ENCODE results near the gene FBXO47.
"Not testable (repeated sequence)": the region's sequence is repeated elsewhere in the genome, so short reads cannot be mapped to it uniquely, and the experiment has no call there.

The FBXO47 gene

GRCh38 chr17:38922538-38923297 lies 44.5 kb downstream of the FBXO47 start:
- no peak for DNase-seq (ENCODE audit: low read depth in 2 of 2)

DNA sequence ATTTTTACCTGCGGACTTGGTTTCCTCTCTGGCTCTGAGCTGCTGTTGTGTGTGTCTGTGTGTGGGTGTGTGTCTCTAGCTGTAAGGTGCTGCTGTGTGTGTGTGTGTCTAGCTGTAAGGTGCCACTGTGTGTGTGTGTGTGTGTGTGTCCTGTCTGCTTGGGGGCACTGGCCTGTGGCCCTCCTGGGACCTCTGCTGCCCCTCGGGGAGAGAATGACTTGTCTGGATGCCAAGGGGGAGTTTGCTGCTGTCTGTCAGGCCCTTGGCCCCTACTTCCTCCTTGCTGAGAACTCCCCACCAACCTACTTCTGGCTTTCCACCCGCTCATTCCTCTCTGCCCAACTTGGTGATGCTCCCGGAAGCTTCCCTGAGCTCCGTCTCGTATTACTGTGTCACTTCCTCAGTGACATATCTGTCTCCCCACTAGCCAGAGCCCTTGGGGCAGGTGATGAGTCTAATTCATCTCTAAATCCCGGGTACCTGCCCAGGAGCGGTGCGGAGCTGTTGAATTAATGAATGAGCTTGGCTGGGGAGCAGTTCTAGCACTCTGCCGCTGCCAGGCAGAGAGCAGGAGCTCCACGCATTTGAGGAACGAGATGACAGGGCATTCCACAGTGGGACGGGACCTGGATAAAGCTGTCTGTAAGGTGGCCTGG lies 45.3 kb downstream of the FBXO47 start:
- DNase-seq (ENCODE audit: low read depth in 2 of 2): no peak

DNA sequence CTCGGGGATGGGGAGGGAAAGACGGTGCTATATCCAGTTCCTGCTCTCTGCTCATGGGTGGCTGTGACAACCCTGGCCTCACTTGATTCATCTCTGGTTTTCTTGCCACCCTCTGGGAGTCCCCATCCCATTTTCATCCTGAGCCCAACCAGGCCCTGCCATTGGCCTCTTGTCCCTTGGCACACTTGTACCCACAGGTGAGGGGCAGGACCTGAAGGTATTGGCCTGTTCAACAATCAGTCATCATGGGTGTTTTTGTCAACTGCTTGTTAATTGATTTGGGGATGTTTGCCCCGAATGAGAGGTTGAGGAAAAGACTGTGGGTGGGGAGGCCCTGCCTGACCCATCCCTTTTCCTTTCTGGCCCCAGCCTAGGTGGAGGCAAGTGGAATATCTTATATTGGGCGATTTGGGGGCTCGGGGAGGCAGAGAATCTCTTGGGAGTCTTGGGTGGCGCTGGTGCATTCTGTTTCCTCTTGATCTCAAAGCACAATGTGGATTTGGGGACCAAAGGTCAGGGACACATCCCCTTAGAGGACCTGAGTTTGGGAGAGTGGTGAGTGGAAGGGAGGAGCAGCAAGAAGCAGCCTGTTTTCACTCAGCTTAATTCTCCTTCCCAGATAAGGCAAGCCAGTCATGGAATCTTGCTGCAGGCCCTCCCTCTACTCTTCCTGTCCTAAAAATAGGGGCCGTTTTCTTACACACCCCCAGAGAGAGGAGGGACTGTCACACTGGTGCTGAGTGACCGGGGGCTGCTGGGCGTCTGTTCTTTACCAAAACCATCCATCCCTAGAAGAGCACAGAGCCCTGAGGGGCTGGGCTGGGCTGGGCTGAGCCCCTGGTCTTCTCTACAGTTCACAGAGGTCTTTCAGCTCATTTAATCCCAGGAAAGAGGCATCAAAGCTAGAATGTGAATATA lies 46.6 kb downstream of the FBXO47 start:
- no peak for DNase-seq (ENCODE audit: low read depth in 2 of 2)

DNA sequence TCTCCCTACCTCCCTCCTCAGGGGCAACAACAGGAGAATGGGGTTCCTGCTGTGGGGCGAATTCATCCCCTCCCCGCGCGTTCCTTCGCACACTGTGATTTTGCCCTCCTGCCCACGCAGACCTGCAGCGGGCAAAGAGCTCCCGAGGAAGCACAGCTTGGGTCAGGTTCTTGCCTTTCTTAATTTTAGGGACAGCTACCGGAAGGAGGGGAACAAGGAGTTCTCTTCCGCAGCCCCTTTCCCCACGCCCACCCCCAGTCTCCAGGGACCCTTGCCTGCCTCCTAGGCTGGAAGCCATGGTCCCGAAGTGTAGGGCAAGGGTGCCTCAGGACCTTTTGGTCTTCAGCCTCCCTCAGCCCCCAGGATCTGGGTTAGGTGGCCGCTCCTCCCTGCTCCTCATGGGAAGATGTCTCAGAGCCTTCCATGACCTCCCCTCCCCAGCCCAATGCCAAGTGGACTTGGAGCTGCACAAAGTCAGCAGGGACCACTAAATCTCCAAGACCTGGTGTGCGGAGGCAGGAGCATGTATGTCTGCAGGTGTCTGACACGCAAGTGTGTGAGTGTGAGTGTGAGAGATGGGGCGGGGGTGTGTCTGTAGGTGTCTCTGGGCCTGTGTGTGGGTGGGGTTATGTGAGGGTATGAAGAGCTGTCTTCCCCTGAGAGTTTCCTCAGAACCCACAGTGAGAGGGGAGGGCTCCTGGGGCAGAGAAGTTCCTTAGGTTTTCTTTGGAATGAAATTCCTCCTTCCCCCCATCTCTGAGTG lies 47.7 kb downstream of the FBXO47 start:
- DNase-seq (ENCODE audit: low read depth in 2 of 2): no peak

GRCh38 chr17:38918916-38919315 lies 48.3 kb downstream of the FBXO47 start:
- no peak for DNase-seq (ENCODE audit: low read depth in 2 of 2)

- DNase-seq (ENCODE audit: low read depth in 2 of 2): no peak
Measured at GRCh38 chr17:38918129-38918913, 48.9 kb downstream of the FBXO47 start.

- no peak for DNase-seq (ENCODE audit: low read depth in 2 of 2)
Measured at GRCh38 chr17:38917259-38917658, 49.9 kb downstream of the FBXO47 start.

GRCh38 chr17:38916771-38917170 lies 50.4 kb downstream of the FBXO47 start:
- no peak for DNase-seq (ENCODE audit: low read depth in 2 of 2)

DNA sequence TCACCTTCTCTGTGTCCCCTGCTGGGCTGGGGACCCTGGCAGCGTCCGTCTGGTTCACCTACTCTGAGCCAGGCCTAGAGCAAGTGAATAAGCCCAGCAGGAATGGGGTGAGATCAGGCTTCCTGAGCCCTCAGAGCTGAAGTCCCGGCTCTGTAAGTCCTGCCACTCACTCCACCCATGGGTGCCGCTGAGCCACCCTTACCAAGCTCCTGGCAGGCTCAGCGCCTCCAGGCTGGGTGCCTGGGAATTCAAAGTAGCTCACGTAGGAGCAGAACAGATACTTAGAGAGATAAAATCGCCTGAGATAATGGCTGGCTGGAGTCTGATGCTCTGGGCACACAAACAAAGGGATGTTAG lies 51.6 kb downstream of the FBXO47 start:
- DNase-seq (ENCODE audit: low read depth in 2 of 2): no peak

GRCh38 chr17:38914741-38915638 lies 52.2 kb downstream of the FBXO47 start:
- no peak for DNase-seq (ENCODE audit: low read depth in 2 of 2)

- DNase-seq (ENCODE audit: low read depth in 2 of 2): no peak
Measured at GRCh38 chr17:38912221-38912813, 54.9 kb downstream of the FBXO47 start.

GRCh38 chr17:38911731-38912081 lies 55.5 kb downstream of the FBXO47 start:
- DNase-seq (ENCODE audit: low read depth in 2 of 2): not testable (repeated sequence)

- no peak for DNase-seq (ENCODE audit: low read depth in 2 of 2)
Measured at GRCh38 chr17:38911081-38911730, 56.0 kb downstream of the FBXO47 start.

DNA sequence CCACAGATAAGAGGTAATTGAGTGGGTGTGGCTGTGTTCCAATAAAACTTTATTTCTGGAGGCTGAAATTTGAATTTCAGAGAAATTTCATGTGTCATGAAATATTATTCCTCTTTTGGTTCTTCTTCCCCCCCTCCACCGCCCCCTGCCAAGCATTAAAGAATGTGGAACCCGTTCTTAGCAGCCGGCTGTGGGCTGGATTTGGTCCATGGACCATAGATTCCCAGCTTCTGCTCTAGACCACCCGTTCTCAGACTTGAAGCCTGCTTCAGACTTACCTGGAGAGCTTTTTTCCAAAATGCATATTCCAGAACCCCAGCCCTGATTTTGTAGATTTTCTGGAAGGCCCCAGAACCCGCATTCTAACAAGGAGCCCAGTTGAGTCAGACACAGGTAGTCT lies 56.9 kb downstream of the FBXO47 start:
- no peak for DNase-seq (ENCODE audit: low read depth in 2 of 2)

- DNase-seq (ENCODE audit: low read depth in 2 of 2): no peak
Measured at GRCh38 chr17:38908676-38909181, 58.5 kb downstream of the FBXO47 start.

- no peak for DNase-seq (ENCODE audit: low read depth in 2 of 2)
Measured at GRCh38 chr17:38907930-38908675, 59.1 kb downstream of the FBXO47 start.

- DNase-seq (ENCODE audit: low read depth in 2 of 2): no peak
Measured at GRCh38 chr17:38906460-38907228, 60.6 kb downstream of the FBXO47 start.
